Lower lobe of right lung (tissue), 2 donors: ENCODE data around the gene ADGRE1. TPM values are rescaled to one million over a fixed set of nuclear protein-coding genes. Genes with fewer than 3 reads are reported as not detected.

Experiments used
- ATAC-seq, 2 donors: fragments of 200-7000 bp; cut with Tn5 transposase; one replicate each; pipeline ENCODE4 v1.9.1; 2020 to 2022; ENCODE audit warnings: mild to moderate bottlenecking in 2 of 2, moderate library complexity in 2 of 2
- DNase-seq: peaks from one replicate; pipeline ENCODE4 v3.0.0-alpha.2; 2020
- H3K27ac ChIP-seq: fragments of 200-600 bp; one replicate; pipeline ENCODE4 v1.8.0; 2022
- H3K27me3 ChIP-seq: fragments of 200-600 bp; one replicate; pipeline ENCODE4 v1.8.0; 2022; ENCODE audit warnings: low read depth
- H3K36me3 ChIP-seq: fragments of 200-600 bp; one replicate; pipeline ENCODE4 v1.8.0; 2022; ENCODE audit warnings: mild to moderate bottlenecking
- H3K4me1 ChIP-seq: fragments of 200-600 bp; one replicate; pipeline ENCODE4 v1.8.0; 2022
- H3K4me3 ChIP-seq: fragments of 200-600 bp; one replicate; pipeline ENCODE4 v1.8.0; 2022; ENCODE audit warnings: mild to moderate bottlenecking
- H3K9me3 ChIP-seq: fragments of 200-600 bp; one replicate; pipeline ENCODE4 v1.8.0; 2022
- CTCF ChIP-seq: fragments of 200-600 bp; IDR thresholded peaks from one replicate; pipeline ENCODE4 v1.8.0; 2022; ENCODE audit warnings: antibody characterized with exemption, mild to moderate bottlenecking
- intact Hi-C: fragments of 100-400 bp; cut with DNase I; formaldehyde crosslinking; loops from one replicate; pipeline ENCODE4 v1.11.0; 2022
- total RNA-seq: library from RNA; stranded (reverse); fragmentation: NEBNext Ultra II Directional; extraction: Animal tissue kit (Norgen Biotek cat#: 25700); gene quantifications from one replicate; pipeline ENCODE4 v1.2.1, GENCODE V29; 2021
- donor health status: DM: no; HTN: yes; CAD: no; lungs with severe emphysema.

The ADGRE1 gene
- total RNA-seq, 1 donor from 2014 or later: 1.8 TPM

- peaks cover 7% of the 10 kb centered on the region for H3K27me3 ChIP-seq
- no peaks in the 10 kb centered on the region for H3K36me3 ChIP-seq
- no peak for TF ChIP-seq CTCF
- no peak overlapping the region for H3K4me3 ChIP-seq
- H3K9me3 ChIP-seq: no peaks in the 10 kb centered on the region
- no peaks in the 10 kb centered on the region for H3K4me1 ChIP-seq
- ATAC-seq: no peak
- H3K27ac ChIP-seq: no peak overlapping the region
- intact Hi-C loops: no loop called here
- DNase-seq: no peak
These were observed 9.6 kb upstream of the ADGRE1 start for GRCh38 chr19:6877766-6878165.

- Histone ChIP-seq H3K9me3 (peaks cover 8% of the 10 kb centered on the region), H3K36me3 (no peaks in the 10 kb centered on the region), H3K4me3 (no peak overlapping the region), H3K27ac (no peak overlapping the region), H3K4me1 (peaks cover 6% of the 10 kb centered on the region), H3K27me3 (no peaks in the 10 kb centered on the region)
- TF ChIP-seq CTCF: no peak
- peak; percentile 33 to 37 for ATAC-seq
- DNase-seq: no peak
- intact Hi-C loops: no loop called here
These were observed 992 bp upstream of the ADGRE1 start for GRCh38 chr19:6886277-6886897.

- H3K27me3 ChIP-seq: no peaks in the 10 kb centered on the region
- no peak overlapping the region for H3K4me3 ChIP-seq
- no peak for DNase-seq
- TF ChIP-seq CTCF: no peak
- H3K9me3 ChIP-seq: peaks cover 8% of the 10 kb centered on the region
- H3K27ac ChIP-seq: no peak overlapping the region
- H3K36me3 ChIP-seq: no peaks in the 10 kb centered on the region
- ATAC-seq: no peak
- intact Hi-C loops: no loop called here
- H3K4me1 ChIP-seq: peaks cover 6% of the 10 kb centered on the region
These were observed 1.6 kb downstream of the ADGRE1 start for GRCh38 chr19:6888967-6889366.

GRCh38 chr19:6890401-6890913, 3.1 kb downstream of the ADGRE1 start:
- H3K27ac ChIP-seq: no peak overlapping the region
- H3K4me1 ChIP-seq: peaks cover 6% of the 10 kb centered on the region
- DNase-seq (no peak), ATAC-seq (no peak)
- H3K9me3 ChIP-seq: peaks cover 13% of the 10 kb centered on the region
- no peak overlapping the region for H3K4me3 ChIP-seq
- TF ChIP-seq CTCF: no peak
- peaks cover 3% of the 10 kb centered on the region for H3K27me3 ChIP-seq
- no peaks in the 10 kb centered on the region for H3K36me3 ChIP-seq
- intact Hi-C loops: no loop called here

- Histone ChIP-seq H3K36me3 (no peaks in the 10 kb centered on the region), H3K27ac (no peak overlapping the region), H3K4me3 (no peak overlapping the region), H3K27me3 (peaks cover 3% of the 10 kb centered on the region), H3K9me3 (peaks cover 13% of the 10 kb centered on the region), H3K4me1 (peaks cover 6% of the 10 kb centered on the region)
- no peak for ATAC-seq
- TF ChIP-seq CTCF: no peak
- no peak for DNase-seq
- intact Hi-C loops: no loop called here
These were observed 3.6 kb downstream of the ADGRE1 start for GRCh38 chr19:6890938-6891337.
